Panc1 (cell line): ENCODE results near the gene FERMT3. TPM values are rescaled to one million over a fixed set of nuclear protein-coding genes. Genes with fewer than 3 reads are reported as not detected.
A peak's percentile ranks its signal among the peaks of the same experiment; 100 is the strongest.

Experiments
- ATAC-seq: fragments of 200-7000 bp; cut with Tn5 transposase; 2 replicates; pipeline ENCODE4 v1.9.1; 2020; ENCODE audit warnings: mild to moderate bottlenecking, moderate library complexity
- BruUV-seq: library from RNA; stranded (reverse); fragments of 400-500 nt; replicated peaks from 2 replicates; lab custom pipeline; 2021; lab: Mats Ljungman, UMichigan
- CTCF ChIA-PET: fragments of 300-600 bp; sonication (Branson Sonifier 250); formaldehyde crosslinking; loops from one replicate; lab custom pipeline; 2022; ENCODE audit warnings: antibody characterized with exemption; lab: Charles Lee
- POLR2A ChIA-PET: fragments of 300-600 bp; sonication (Branson Sonifier 250); formaldehyde crosslinking; loops from one replicate; lab custom pipeline; 2022; ENCODE audit warnings: antibody characterized with exemption; lab: Charles Lee
- DNase-seq: peaks from one replicate; pipeline ENCODE4 v3.0.0-alpha.2; 2010; ENCODE audit warnings: low read depth, low spot score
- H3K27ac ChIP-seq: 2 replicates; pipeline ENCODE4 v1.5.1; 2011; ENCODE audit warnings: mild to moderate bottlenecking, low read length, inconsistent platforms
- H3K27me3 ChIP-seq: fragments of 200-500 bp; sonication (Bioruptor generic); 2 replicates; pipeline ENCODE4 v1.6.0; 2014; ENCODE audit warnings: low read length, inconsistent platforms; ENCODE audit not compliant: control insufficient read depth, insufficient read depth
- H3K36me3 ChIP-seq: fragments of 200-500 bp; sonication (Bioruptor generic); 2 replicates; pipeline ENCODE4 v1.5.1; 2014; ENCODE audit warnings: inconsistent platforms, mild to moderate bottlenecking, low read length, moderate library complexity; ENCODE audit not compliant: control insufficient read depth, insufficient read depth
- H3K4me1 ChIP-seq: 2 replicates; pipeline ENCODE4 v1.5.1; 2011; ENCODE audit warnings: inconsistent platforms, mild to moderate bottlenecking, low read length, moderate library complexity; ENCODE audit not compliant: control insufficient read depth, insufficient read depth
- H3K4me3 ChIP-seq, 2 experiments: 2 replicates each; pipeline ENCODE4 v1.5.1; 2011 to 2012; ENCODE audit warnings: low read depth in 2 of 2, low read length in 2 of 2, mild to moderate bottlenecking in 2 of 2, inconsistent platforms in 1 of 2, moderate library complexity in 1 of 2
- H3K9me3 ChIP-seq: fragments of 200-500 bp; sonication (Bioruptor generic); 2 replicates; pipeline ENCODE4 v1.5.1; 2014; ENCODE audit warnings: low read depth, mild to moderate bottlenecking, inconsistent platforms, low read length, moderate library complexity; ENCODE audit not compliant: control insufficient read depth, insufficient read depth
- POLR2AphosphoS5 ChIP-seq: IDR thresholded peaks from 2 replicates; pipeline ENCODE4 v1.6.1; 2012; ENCODE audit warnings: mild to moderate bottlenecking, low read depth, low read length, moderate library complexity
- SIN3A ChIP-seq: IDR thresholded peaks from 2 replicates; pipeline ENCODE4 v1.6.1; 2012; ENCODE audit warnings: low read depth, mild to moderate bottlenecking, low read length, moderate library complexity, borderline replicate concordance; ENCODE audit not compliant: insufficient read depth
- TCF7L2 ChIP-seq: IDR thresholded peaks from 2 replicates; pipeline ENCODE4 v1.6.1; 2011; ENCODE audit warnings: mild to moderate bottlenecking, low read depth, low read length, inconsistent platforms
- in situ Hi-C: cut with HindIII; loops from 2 replicates; pipeline ENCODE4 v1.10.0; 2016; ENCODE audit warnings: low sequenced_read_pairs, low pct_unique_long_range_greater_than_20kb
- intact Hi-C: fragments of 100-400 bp; cut with micrococcal nuclease; formaldehyde crosslinking; loops from one replicate; pipeline ENCODE4 v1.10.0; 2022; ENCODE audit not compliant: unreplicated experiment
- total RNA-seq: library from RNA; stranded (reverse); gene quantifications from one replicate; pipeline ENCODE4 v1.2.1, GENCODE V29; 2021; ENCODE audit not compliant: unreplicated experiment
- TF ChIP-seq, protein P1 (sequence below), 2 experiments: IDR thresholded peaks; 2 replicates each; pipeline ENCODE4 v1.6.1; 2011 to 2012; ENCODE audit warnings: low read depth in 2 of 2, control low read depth in 1 of 2, low read length in 1 of 2, mild to moderate bottlenecking in 1 of 2, moderate library complexity in 1 of 2; ENCODE audit not compliant: insufficient read depth in 1 of 2
- TF ChIP-seq, protein P2 (sequence below): fragments of 450-650 bp; IDR thresholded peaks from 2 replicates; pipeline ENCODE4 v1.5.1; 2017; ENCODE audit warnings: mild to moderate bottlenecking

Gene FERMT3
- total RNA-seq, 1 experiment from 2014 or later, result 2.9 TPM

DNA sequence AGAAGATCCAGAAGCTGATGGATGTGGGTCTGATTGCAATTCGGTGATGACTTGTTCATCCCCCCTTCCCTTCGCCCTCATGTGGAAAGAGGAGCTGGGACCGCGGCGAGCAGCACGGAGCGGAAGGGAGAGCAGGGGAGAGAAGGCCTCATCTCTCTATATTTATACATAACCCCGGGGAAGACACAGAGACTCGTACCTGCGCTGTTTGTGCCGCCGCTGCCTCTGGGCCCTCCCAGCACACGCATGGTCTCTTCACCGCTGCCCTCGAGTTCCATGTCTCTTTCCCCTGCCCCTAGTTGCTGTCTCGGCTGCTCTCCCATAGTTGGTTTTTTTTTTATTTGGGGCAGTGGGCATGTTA lies 2.5 kb upstream of the FERMT3 start:
- H3K9me3 ChIP-seq, result no peaks in the 10 kb centered on the region
- TF ChIP-seq, protein P1, sequence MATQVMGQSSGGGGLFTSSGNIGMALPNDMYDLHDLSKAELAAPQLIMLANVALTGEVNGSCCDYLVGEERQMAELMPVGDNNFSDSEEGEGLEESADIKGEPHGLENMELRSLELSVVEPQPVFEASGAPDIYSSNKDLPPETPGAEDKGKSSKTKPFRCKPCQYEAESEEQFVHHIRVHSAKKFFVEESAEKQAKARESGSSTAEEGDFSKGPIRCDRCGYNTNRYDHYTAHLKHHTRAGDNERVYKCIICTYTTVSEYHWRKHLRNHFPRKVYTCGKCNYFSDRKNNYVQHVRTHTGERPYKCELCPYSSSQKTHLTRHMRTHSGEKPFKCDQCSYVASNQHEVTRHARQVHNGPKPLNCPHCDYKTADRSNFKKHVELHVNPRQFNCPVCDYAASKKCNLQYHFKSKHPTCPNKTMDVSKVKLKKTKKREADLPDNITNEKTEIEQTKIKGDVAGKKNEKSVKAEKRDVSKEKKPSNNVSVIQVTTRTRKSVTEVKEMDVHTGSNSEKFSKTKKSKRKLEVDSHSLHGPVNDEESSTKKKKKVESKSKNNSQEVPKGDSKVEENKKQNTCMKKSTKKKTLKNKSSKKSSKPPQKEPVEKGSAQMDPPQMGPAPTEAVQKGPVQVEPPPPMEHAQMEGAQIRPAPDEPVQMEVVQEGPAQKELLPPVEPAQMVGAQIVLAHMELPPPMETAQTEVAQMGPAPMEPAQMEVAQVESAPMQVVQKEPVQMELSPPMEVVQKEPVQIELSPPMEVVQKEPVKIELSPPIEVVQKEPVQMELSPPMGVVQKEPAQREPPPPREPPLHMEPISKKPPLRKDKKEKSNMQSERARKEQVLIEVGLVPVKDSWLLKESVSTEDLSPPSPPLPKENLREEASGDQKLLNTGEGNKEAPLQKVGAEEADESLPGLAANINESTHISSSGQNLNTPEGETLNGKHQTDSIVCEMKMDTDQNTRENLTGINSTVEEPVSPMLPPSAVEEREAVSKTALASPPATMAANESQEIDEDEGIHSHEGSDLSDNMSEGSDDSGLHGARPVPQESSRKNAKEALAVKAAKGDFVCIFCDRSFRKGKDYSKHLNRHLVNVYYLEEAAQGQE (IDR thresholded peaks at IDR 0.05; ENCODE audit: insufficient read depth in 1 of 2, low read depth in 2 of 2, low read length in 1 of 2), result no peak
- TF ChIP-seq, protein P2, sequence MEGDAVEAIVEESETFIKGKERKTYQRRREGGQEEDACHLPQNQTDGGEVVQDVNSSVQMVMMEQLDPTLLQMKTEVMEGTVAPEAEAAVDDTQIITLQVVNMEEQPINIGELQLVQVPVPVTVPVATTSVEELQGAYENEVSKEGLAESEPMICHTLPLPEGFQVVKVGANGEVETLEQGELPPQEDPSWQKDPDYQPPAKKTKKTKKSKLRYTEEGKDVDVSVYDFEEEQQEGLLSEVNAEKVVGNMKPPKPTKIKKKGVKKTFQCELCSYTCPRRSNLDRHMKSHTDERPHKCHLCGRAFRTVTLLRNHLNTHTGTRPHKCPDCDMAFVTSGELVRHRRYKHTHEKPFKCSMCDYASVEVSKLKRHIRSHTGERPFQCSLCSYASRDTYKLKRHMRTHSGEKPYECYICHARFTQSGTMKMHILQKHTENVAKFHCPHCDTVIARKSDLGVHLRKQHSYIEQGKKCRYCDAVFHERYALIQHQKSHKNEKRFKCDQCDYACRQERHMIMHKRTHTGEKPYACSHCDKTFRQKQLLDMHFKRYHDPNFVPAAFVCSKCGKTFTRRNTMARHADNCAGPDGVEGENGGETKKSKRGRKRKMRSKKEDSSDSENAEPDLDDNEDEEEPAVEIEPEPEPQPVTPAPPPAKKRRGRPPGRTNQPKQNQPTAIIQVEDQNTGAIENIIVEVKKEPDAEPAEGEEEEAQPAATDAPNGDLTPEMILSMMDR, result no peak
- TF ChIP-seq TCF7L2, result no peak
- no peak for TF ChIP-seq SIN3A
- TF ChIP-seq POLR2AphosphoS5, result no peak
- CTCF ChIA-PET, result interaction anchor here (0.5 to 1.6 kb wide), 3 partner anchors 23 to 770 kb away, joined by 4 to 5 read pairs (median 5); no protein-coding TSS in a partner anchor
- ATAC-seq, result no peak
- POLR2A ChIA-PET, result interaction anchor here (0.7 kb wide), 2 partner anchors 45 to 49 kb away, joined by 4 to 5 read pairs; no protein-coding TSS in a partner anchor
- DNase-seq, result no peak
- intact Hi-C loops, result no loop called here
- no peaks in the 10 kb centered on the region for H3K27me3 ChIP-seq
- no peaks in the 10 kb centered on the region; the same call in 1 of the 2 replicates for H3K4me1 ChIP-seq
- BruUV-seq, result TSS peak; percentile 93
- H3K27ac ChIP-seq, result no peak overlapping the region
- no peak overlapping the region for H3K4me3 ChIP-seq
- in situ Hi-C loops, result no loop called here
- peaks cover 35% of the 10 kb centered on the region for H3K36me3 ChIP-seq

DNA sequence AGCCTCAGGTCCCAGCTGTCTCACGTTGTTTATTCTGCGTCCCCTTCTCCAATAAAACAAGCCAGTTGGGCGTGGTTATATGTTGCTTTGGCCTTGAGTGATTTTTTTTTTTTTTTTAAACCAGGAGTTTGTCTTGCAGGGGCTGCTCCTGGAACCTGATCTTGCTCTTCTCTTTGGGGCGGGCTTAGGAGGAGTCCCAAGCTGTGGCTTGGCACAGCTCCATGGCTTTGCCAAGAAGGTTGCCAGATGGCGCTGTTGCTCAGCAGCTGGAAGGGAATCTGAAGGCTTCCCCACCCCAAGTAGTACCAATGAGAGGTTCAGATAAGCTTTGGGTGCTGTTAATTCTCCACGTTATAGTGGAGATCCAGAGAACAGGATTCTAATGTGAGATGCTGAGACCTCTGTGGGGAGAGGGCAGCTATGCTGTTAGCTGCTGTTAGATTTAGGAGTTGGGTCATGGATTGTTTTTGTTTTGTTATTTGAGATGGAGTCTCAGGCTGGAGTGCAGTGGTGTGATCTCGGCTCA lies 2.0 kb upstream of the FERMT3 start:
- in situ Hi-C loops, result no loop called here
- peaks cover 35% of the 10 kb centered on the region for H3K36me3 ChIP-seq
- H3K27ac ChIP-seq, result no peak overlapping the region

More for the DNA sequence above, 2.0 kb upstream of the FERMT3 start:
- no peak for DNase-seq
- CTCF ChIA-PET, result interaction anchor here (1.0 to 1.6 kb wide), 2 partner anchors 23 to 97 kb away, joined by 5 read pairs; no protein-coding TSS in a partner anchor
- intact Hi-C loops, result no loop called here
- no peaks in the 10 kb centered on the region; the same call in 1 of the 2 replicates for H3K4me1 ChIP-seq
- POLR2A ChIA-PET, result interaction anchor here (0.6 to 0.7 kb wide), 4 partner anchors 45 to 94 kb away, joined by 3 to 9 read pairs (median 4); no protein-coding TSS in a partner anchor
- H3K27me3 ChIP-seq, result no peaks in the 10 kb centered on the region
- H3K4me3 ChIP-seq, result no peak overlapping the region
- no TSS peak for BruUV-seq
- ATAC-seq, result peak; percentile 44
- H3K9me3 ChIP-seq, result no peaks in the 10 kb centered on the region
- TF ChIP-seq SIN3A (no peak), POLR2AphosphoS5 (peak; percentile 47), TCF7L2 (no peak)
- TF ChIP-seq, protein P2, result peak; percentile 85; the same call in 1 of the 2 replicates
- TF ChIP-seq, protein P1 (IDR thresholded peaks at IDR 0.05; ENCODE audit: insufficient read depth in 1 of 2, low read depth in 2 of 2, low read length in 1 of 2), result no peak
